Fibroblast of lung (primary cell): ENCODE measurements around the gene TACC2.

Experiments
- EZH2 ChIP-seq: IDR thresholded peaks from 2 replicates; pipeline ENCODE4 v1.5.1; 2012; ENCODE audit warnings: low read length, control low read depth, mild to moderate bottlenecking; ENCODE audit errors: missing control alignments
- TF ChIP-seq, protein P1 (sequence below), 2 donors: IDR thresholded peaks in 1 of 2; conservative IDR thresholded peaks in 1 of 2; 1 replicate in 1 of 2; 2 replicates in 1 of 2; pipeline ENCODE4 v1.5.1; 2011 to 2012; ENCODE audit warnings: low read length in 2 of 2, control low read depth in 1 of 2, inconsistent platforms in 1 of 2, low read depth in 1 of 2, mild to moderate bottlenecking in 1 of 2

DNA sequence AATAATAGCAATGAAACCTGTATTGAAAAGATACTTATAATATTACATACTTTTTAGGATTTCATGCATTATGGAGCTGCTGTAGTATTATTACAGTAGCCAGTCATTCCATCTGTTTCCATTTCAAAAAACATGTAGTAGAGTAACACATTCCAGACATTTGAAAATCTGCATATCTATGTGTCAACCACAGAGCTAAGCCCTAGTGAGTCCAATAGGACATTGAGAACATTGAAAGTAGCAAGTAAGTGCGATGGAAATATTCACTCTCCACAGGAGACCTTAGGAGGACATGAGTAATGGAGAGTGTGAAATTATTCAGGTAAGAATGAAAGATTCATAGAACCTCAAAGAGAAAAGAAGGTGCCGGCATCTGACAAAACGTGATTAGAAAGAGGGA, 29.3 kb upstream of the TACC2 start:
- TF ChIP-seq, protein P1, sequence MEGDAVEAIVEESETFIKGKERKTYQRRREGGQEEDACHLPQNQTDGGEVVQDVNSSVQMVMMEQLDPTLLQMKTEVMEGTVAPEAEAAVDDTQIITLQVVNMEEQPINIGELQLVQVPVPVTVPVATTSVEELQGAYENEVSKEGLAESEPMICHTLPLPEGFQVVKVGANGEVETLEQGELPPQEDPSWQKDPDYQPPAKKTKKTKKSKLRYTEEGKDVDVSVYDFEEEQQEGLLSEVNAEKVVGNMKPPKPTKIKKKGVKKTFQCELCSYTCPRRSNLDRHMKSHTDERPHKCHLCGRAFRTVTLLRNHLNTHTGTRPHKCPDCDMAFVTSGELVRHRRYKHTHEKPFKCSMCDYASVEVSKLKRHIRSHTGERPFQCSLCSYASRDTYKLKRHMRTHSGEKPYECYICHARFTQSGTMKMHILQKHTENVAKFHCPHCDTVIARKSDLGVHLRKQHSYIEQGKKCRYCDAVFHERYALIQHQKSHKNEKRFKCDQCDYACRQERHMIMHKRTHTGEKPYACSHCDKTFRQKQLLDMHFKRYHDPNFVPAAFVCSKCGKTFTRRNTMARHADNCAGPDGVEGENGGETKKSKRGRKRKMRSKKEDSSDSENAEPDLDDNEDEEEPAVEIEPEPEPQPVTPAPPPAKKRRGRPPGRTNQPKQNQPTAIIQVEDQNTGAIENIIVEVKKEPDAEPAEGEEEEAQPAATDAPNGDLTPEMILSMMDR (conservative IDR thresholded peaks at IDR 0.05 in 1 of 2, IDR thresholded peaks at IDR 0.05 in 1 of 2; ENCODE audit: low read depth in 1 of 2, low read length in 2 of 2): no peak
- no peak for TF ChIP-seq EZH2
